HuH-7.5 (cell line): Measurements from ENCODE around the gene PLGRKT.
"Not testable (repeated sequence)": the region's sequence is repeated elsewhere in the genome, so short reads cannot be mapped to it uniquely, and the experiment has no call there.

Source experiments
- DNase-seq: peaks from one replicate; pipeline ENCODE4 v3.0.0; 2011; ENCODE audit warnings: low spot score

Gene PLGRKT

GRCh38 chr9:5437254-5438216, at the start of gene PLGRKT:
Gene PLGRKT, minus strand, starts transcription at chr9:5437925. Its CDS starts 5,948 bp downstream, at chr9:5431977.
- DNase-seq: peak; percentile 58

- DNase-seq: no peak
Measured at GRCh38 chr9:5486988-5487387, 49.3 kb upstream of the PLGRKT start.

GRCh38 chr9:5485378-5486085, 47.8 kb upstream of the PLGRKT start:
- no peak for DNase-seq

GRCh38 chr9:5483306-5483705, 45.6 kb upstream of the PLGRKT start:
- DNase-seq: no peak

- DNase-seq: no peak
Measured at GRCh38 chr9:5482194-5482593, 44.5 kb upstream of the PLGRKT start.

- DNase-seq: no peak
Measured at GRCh38 chr9:5481322-5482040, 43.8 kb upstream of the PLGRKT start.

- no peak for DNase-seq
Measured at GRCh38 chr9:5480919-5481318, 43.2 kb upstream of the PLGRKT start.

- DNase-seq: no peak
Measured at GRCh38 chr9:5479994-5480694, 42.4 kb upstream of the PLGRKT start.

- DNase-seq: no peak
Measured at GRCh38 chr9:5478206-5478605, 40.5 kb upstream of the PLGRKT start.

GRCh38 chr9:5475611-5476010, 37.9 kb upstream of the PLGRKT start:
- not testable (repeated sequence) for DNase-seq

GRCh38 chr9:5470816-5471215, 33.1 kb upstream of the PLGRKT start:
- no peak for DNase-seq

GRCh38 chr9:5470122-5470521, 32.4 kb upstream of the PLGRKT start:
- DNase-seq: no peak

GRCh38 chr9:5468850-5469249, 31.1 kb upstream of the PLGRKT start:
- DNase-seq: no peak

GRCh38 chr9:5466766-5467165, 29.0 kb upstream of the PLGRKT start:
- DNase-seq: no peak

- DNase-seq: no peak
Measured at GRCh38 chr9:5466005-5466404, 28.3 kb upstream of the PLGRKT start.

GRCh38 chr9:5464831-5465330, 27.2 kb upstream of the PLGRKT start:
- DNase-seq: not testable (repeated sequence)

- no peak for DNase-seq
Measured at GRCh38 chr9:5460157-5460556, 22.4 kb upstream of the PLGRKT start.

GRCh38 chr9:5459289-5459829, 21.6 kb upstream of the PLGRKT start:
- DNase-seq: no peak

GRCh38 chr9:5455181-5455580, 17.5 kb upstream of the PLGRKT start:
- no peak for DNase-seq

GRCh38 chr9:5453673-5454072, 15.9 kb upstream of the PLGRKT start:
- DNase-seq: no peak

GRCh38 chr9:5453004-5453403, 15.3 kb upstream of the PLGRKT start:
- DNase-seq: no peak

- DNase-seq: no peak
Measured at GRCh38 chr9:5452286-5452609, 14.5 kb upstream of the PLGRKT start.
